Activated CD4-positive, alpha-beta T cell treated with anti-CD3 and anti-CD28 coated beads, Interleukin-2, amount 50 U/mL, for 1 hour (primary cell): ENCODE data around the gene UNC45A.
"Not testable (repeated sequence)": the region's sequence is repeated elsewhere in the genome, so short reads cannot be mapped to it uniquely, and the experiment has no call there.

Experiments used
- DNase-seq: peaks from one replicate; pipeline ENCODE4 v3.0.0-alpha.2; 2020

UNC45A gene

GRCh38 chr15:90934949-90935751 lies at the start of gene UNC45A:
UNC45A (plus strand) TSS chr15:90935285; CDS start chr15:90935325, 40 bp downstream.
- peak; percentile 96 for DNase-seq

- DNase-seq, result peak; percentile 81
Measured at GRCh38 chr15:90885432-90886290, 49.4 kb upstream of the UNC45A start.

- no peak for DNase-seq
Measured at GRCh38 chr15:90886291-90886614, 48.8 kb upstream of the UNC45A start.

GRCh38 chr15:90887037-90887481 lies 48.0 kb upstream of the UNC45A start:
- no peak for DNase-seq

GRCh38 chr15:90889313-90889730 lies 45.8 kb upstream of the UNC45A start:
- DNase-seq, result no peak

GRCh38 chr15:90889736-90890456 lies 45.2 kb upstream of the UNC45A start:
- DNase-seq, result no peak

GRCh38 chr15:90890839-90891238 lies 44.2 kb upstream of the UNC45A start:
- DNase-seq, result no peak

- DNase-seq, result no peak
Measured at GRCh38 chr15:90891346-90891949, 43.6 kb upstream of the UNC45A start.

- DNase-seq, result no peak
Measured at GRCh38 chr15:90892023-90892422, 43.1 kb upstream of the UNC45A start.

- no peak for DNase-seq
Measured at GRCh38 chr15:90892498-90893174, 42.4 kb upstream of the UNC45A start.

GRCh38 chr15:90893175-90894090 lies 41.7 kb upstream of the UNC45A start:
- DNase-seq, result no peak

- DNase-seq, result no peak
Measured at GRCh38 chr15:90895571-90896117, 39.4 kb upstream of the UNC45A start.

GRCh38 chr15:90897131-90897655 lies 37.9 kb upstream of the UNC45A start:
- not testable (repeated sequence) for DNase-seq

- no peak for DNase-seq
Measured at GRCh38 chr15:90901175-90902039, 33.7 kb upstream of the UNC45A start.

GRCh38 chr15:90902040-90902839 lies 32.8 kb upstream of the UNC45A start:
- peak; percentile 63 for DNase-seq

GRCh38 chr15:90902840-90903732 lies 32.0 kb upstream of the UNC45A start, which contains the start of gene MAN2A2:
MAN2A2 (plus strand) TSS chr15:90903302; CDS start chr15:90904208, 906 bp downstream.
- peak; percentile 60 for DNase-seq
